Stomach (tissue), 9 donors: ENCODE measurements around the gene KNG1. TPM values are rescaled to one million over a fixed set of nuclear protein-coding genes. Genes with fewer than 3 reads are reported as not detected.

Experiments used
- DNase-seq, 2 donors: peaks; one replicate each; pipeline versions ENCODE4 v3.0.0 to v3.0.0-alpha.2; 2013 to 2019
- H3K27ac ChIP-seq, 5 donors: fragments of 200-600 bp in 4 of 5; sonication (generic) in 4 of 5; one replicate each; pipeline ENCODE4 v1.5.1; 2013 to 2019; ENCODE audit warnings: mild to moderate bottlenecking in 1 of 5, moderate library complexity in 1 of 5
- H3K27me3 ChIP-seq, 3 donors: fragments of 200-600 bp; sonication (generic); one replicate each; pipeline ENCODE4 v1.5.1; 2017 to 2019; ENCODE audit warnings: mixed run types in 1 of 3
- H3K36me3 ChIP-seq, 4 donors: fragments of 200-600 bp; sonication (generic); 1 replicate in 3 of 4; 2 replicates in 1 of 4; pipeline ENCODE4 v1.5.1; 2016 to 2019
- H3K4me1 ChIP-seq, 4 donors: fragments of 200-600 bp; sonication (generic); one replicate each; pipeline ENCODE4 v1.5.1; 2016 to 2019
- H3K4me3 ChIP-seq, 4 donors: fragments of 200-600 bp; sonication (generic) in 3 of 4; one replicate each; pipeline ENCODE4 v1.5.1; 2016 to 2019; ENCODE audit warnings: mild to moderate bottlenecking in 1 of 4
- H3K9me3 ChIP-seq, 4 donors: fragments of 200-600 bp; sonication (generic); one replicate each; pipeline ENCODE4 v1.5.1; 2016 to 2019
- CTCF ChIP-seq, 7 experiments: fragments of 450-650 bp in 4 of 7; fragments of 200-600 bp in 3 of 7; sonication (generic) in 3 of 7; IDR thresholded peaks; one replicate each; pipeline ENCODE4 v1.5.1; 2016 to 2019; ENCODE audit warnings: antibody characterized with exemption in 7 of 7, control low read depth in 2 of 7, mild to moderate bottlenecking in 1 of 7
- EP300 ChIP-seq: sonication (generic); formaldehyde crosslinking; IDR thresholded peaks from one replicate; pipeline ENCODE4 v1.6.1; 2017; ENCODE audit warnings: antibody characterized with exemption
- POLR2A ChIP-seq, 4 donors: fragments of 450-650 bp; IDR thresholded peaks; one replicate each; pipeline ENCODE4 v1.6.1; 2016; ENCODE audit warnings: antibody characterized with exemption in 4 of 4, control low read depth in 2 of 4, mild to moderate bottlenecking in 1 of 4, moderate library complexity in 1 of 4
- POLR2AphosphoS5 ChIP-seq, 3 donors: sonication (generic); formaldehyde crosslinking; IDR thresholded peaks; one replicate each; pipeline ENCODE4 v1.6.1; 2016; ENCODE audit warnings: antibody characterized with exemption in 3 of 3
- WGBS, 5 donors: extraction: QIAGEN DNeasy Blood & Tissue Kit in 3 of 5; methylation state at CpG; one replicate each; pipeline versions ENCODE4 v1.1.5 to v1.1.7; 2013 to 2018; 5-methylcytosine and 5-hydroxymethylcytosine counted together
- intact Hi-C: fragments of 100-400 bp; cut with DNase I; formaldehyde crosslinking; loops from one replicate; pipeline ENCODE4 v1.15.1; 2023; ENCODE audit warnings: low total_unique reads
- polyA plus RNA-seq, 3 donors: library from polyadenylated mRNA; stranded (reverse); fragments of 200-250 nt; gene quantifications; one replicate each; pipeline ENCODE4 v1.2.3, GENCODE V29; 2013
- total RNA-seq, 5 donors: library from RNA; depleted of rRNA; stranded (reverse); fragments of >200 nt; gene quantifications; one replicate each; pipeline versions ENCODE4 v1.1.0 to v1.2.3, GENCODE V29; 2014 to 2016
- donor health status: healthy with polysubstance abuse.
- donor health status: Bipolar disorder and iron deficiency.
- donor health status: healthy.

Gene KNG1
- total and polyA plus RNA-seq, 8 donors, result 0.18 TPM; not detected in 7

- intact Hi-C loops, result no loop called here
- no peak overlapping the region for H3K4me3 ChIP-seq
- no peak for DNase-seq
- H3K27ac ChIP-seq, result no peak overlapping the region
- 60 to 82% (median 81%) methylated on average over 4 of the region's 4 CpGs for WGBS, 5 donors
- H3K36me3 ChIP-seq, result no peaks in the 10 kb centered on the region
- no peaks in the 10 kb centered on the region for H3K9me3 ChIP-seq
- H3K27me3 ChIP-seq, result no peaks in the 10 kb centered on the region
- no peaks in the 10 kb centered on the region for H3K4me1 ChIP-seq
- TF ChIP-seq CTCF (IDR thresholded peaks at IDR 0.05), result no peak
- no peak for TF ChIP-seq POLR2AphosphoS5 (IDR thresholded peaks at IDR 0.05)
- TF ChIP-seq POLR2A (IDR thresholded peaks at IDR 0.05), result no peak
- TF ChIP-seq EP300, result no peak
Measured at GRCh38 chr3:186713499-186713898, 3.7 kb upstream of the KNG1 start.

GRCh38 chr3:186719945-186720739 is 3.0 kb downstream of the KNG1 start:
- H3K4me3 ChIP-seq, result no peak overlapping the region
- no peak for TF ChIP-seq POLR2AphosphoS5 (IDR thresholded peaks at IDR 0.05)
- TF ChIP-seq POLR2A (IDR thresholded peaks at IDR 0.05), result no peak
- TF ChIP-seq EP300, result no peak
- TF ChIP-seq CTCF (IDR thresholded peaks at IDR 0.05), result no peak
- no peaks in the 10 kb centered on the region for H3K9me3 ChIP-seq
- intact Hi-C loops, result no loop called here
- H3K27me3 ChIP-seq, result no peaks in the 10 kb centered on the region
- WGBS, 5 donors, result 34 to 52% (median 40%) methylated on average over 7 of the region's 7 CpGs
- peak in 1 of 2 donors; percentile 34 for DNase-seq
- peaks cover 0 to 5% (median 0%) of the 10 kb centered on the region in 4 donors for H3K4me1 ChIP-seq
- no peak overlapping the region for H3K27ac ChIP-seq
- H3K36me3 ChIP-seq, result no peaks in the 10 kb centered on the region

DNA sequence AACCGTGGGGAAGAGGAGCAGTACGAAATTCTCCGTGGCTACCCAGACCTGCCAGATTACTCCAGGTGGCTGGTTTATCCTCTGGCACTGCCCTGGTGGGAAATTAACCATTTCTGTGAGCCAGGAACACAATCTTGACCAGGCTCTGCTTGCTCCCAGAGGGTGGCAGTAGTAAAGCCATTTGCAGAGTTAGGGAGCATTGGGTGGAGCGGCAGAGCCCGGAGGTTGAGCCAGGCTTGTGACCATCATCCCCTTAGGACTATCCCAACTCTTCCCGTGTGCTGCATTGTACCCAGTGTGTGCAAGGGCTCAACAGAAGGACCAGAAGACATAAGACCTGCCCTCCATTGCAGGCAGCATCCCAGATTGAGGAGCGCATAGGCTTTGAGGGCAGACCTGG is 5.3 kb downstream of the KNG1 start:
- peak in 1 of 2 donors; percentile 42 for DNase-seq
- Histone ChIP-seq H3K4me3 (no peak overlapping the region), H3K9me3 (no peaks in the 10 kb centered on the region), H3K27me3 (no peaks in the 10 kb centered on the region), H3K4me1 (peaks cover 0 to 5% (median 0%) of the 10 kb centered on the region in 4 donors), H3K36me3 (no peaks in the 10 kb centered on the region), H3K27ac (no peak overlapping the region)
- 27 to 41% (median 36%) methylated on average over 7 of the region's 7 CpGs for WGBS, 5 donors
- intact Hi-C loops, result no loop called here
- no peak for TF ChIP-seq EP300
- no peak for TF ChIP-seq CTCF (IDR thresholded peaks at IDR 0.05)
- no peak for TF ChIP-seq POLR2AphosphoS5 (IDR thresholded peaks at IDR 0.05)
- no peak for TF ChIP-seq POLR2A (IDR thresholded peaks at IDR 0.05)

GRCh38 chr3:186724911-186725310 is 7.8 kb downstream of the KNG1 start:
- no peak for TF ChIP-seq POLR2AphosphoS5 (IDR thresholded peaks at IDR 0.05)
- TF ChIP-seq CTCF (IDR thresholded peaks at IDR 0.05), result no peak
- TF ChIP-seq POLR2A (IDR thresholded peaks at IDR 0.05), result no peak
- no peak for TF ChIP-seq EP300
- H3K4me1 ChIP-seq, result peaks cover 0 to 5% (median 0%) of the 10 kb centered on the region in 4 donors
- H3K27me3 ChIP-seq, result no peaks in the 10 kb centered on the region
- no peaks in the 10 kb centered on the region for H3K36me3 ChIP-seq
- DNase-seq, result no peak
- no peaks in the 10 kb centered on the region for H3K9me3 ChIP-seq
- intact Hi-C loops, result no loop called here
- WGBS, 5 donors, result 85 to 93% (median 87%) methylated on average over 11 to 12 of the region's 12 CpGs
- no peak overlapping the region for H3K27ac ChIP-seq
- no peak overlapping the region for H3K4me3 ChIP-seq
